SH-SY5Y (cell line): ENCODE results near the gene CEBPG.

Source experiments
- GATA2 ChIP-seq: IDR thresholded peaks from 2 replicates; pipeline ENCODE4 v1.6.1; 2011; ENCODE audit warnings: mild to moderate bottlenecking, low read depth, low read length
- GATA3 ChIP-seq: IDR thresholded peaks from 2 replicates; pipeline ENCODE4 v1.6.1; 2011; ENCODE audit warnings: low read depth, mild to moderate bottlenecking, low read length, moderate library complexity

- TF ChIP-seq GATA2 (no peak), GATA3 (no peak)
These were observed 43.8 kb upstream of the CEBPG start for GRCh38 chr19:33329736-33330135.
